ENCODE measurements around the gene NUDT13.

NUDT13 gene

DNA sequence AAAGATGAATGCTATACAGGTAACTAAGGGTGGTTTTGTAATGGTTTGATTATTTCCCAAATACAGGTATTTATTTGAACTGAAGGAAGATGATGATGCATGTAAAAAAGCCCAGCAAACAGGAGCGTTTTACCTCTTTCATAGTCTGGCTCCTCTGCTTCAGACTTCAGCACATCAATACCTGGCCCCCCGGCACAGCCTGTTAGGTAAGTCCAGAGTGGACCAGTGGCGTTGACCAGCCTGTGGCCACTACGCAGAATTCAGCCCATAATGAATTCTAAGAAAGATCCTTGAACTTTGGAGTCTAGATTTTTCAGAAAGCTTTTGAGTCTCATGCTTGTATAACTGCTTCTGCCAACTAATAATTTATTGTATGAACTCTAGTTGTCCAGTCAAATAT lies 9.7 kb downstream of the NUDT13 start:
- no peak for DNase-seq (ENCODE audit: low read depth, low spot score)
- POLR2A ChIA-PET = no interaction called here
- no peak for TF ChIP-seq CTCF (IDR thresholded peaks at IDR 0.05; ENCODE audit: insufficient read depth, low read length, missing control alignments)
- CTCF ChIA-PET = interaction anchor here (0.7 kb wide), 1 partner anchor 21 kb away, joined by 3 read pairs; no protein-coding TSS in a partner anchor
- no peak overlapping the region for H3K4me3 ChIP-seq (ENCODE audit: low read depth, low read length)

- no peak for DNase-seq (ENCODE audit: low read depth, low spot score)
- CTCF ChIA-PET = interaction anchor here (0.9 kb wide), 1 partner anchor 16 kb away, joined by 3 read pairs; no protein-coding TSS in a partner anchor
- POLR2A ChIA-PET = no interaction called here
- no peak for TF ChIP-seq CTCF (IDR thresholded peaks at IDR 0.05; ENCODE audit: insufficient read depth, low read length, missing control alignments)
- H3K4me3 ChIP-seq (ENCODE audit: low read depth, low read length) = no peak overlapping the region
Observed at GRCh38 chr10:73126343-73126742, 16.1 kb downstream of the NUDT13 start.

DNA sequence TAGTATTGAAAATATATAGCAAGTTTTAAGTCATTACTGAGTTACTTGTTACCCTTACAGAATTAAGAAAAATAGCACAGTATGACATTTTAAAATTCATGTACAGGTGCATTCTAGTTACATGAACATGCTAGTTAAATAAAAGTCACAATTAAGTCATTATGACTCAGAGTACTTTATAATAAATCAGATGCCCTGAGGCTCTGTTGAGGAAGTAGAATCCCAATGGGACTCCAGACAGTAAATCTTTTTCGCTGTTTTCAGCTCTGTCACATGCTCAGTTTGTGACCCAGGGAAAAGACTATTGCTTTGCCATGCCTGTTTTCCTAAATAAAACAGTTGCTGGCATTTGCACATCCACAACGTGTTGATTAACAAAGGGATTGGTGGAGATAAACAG lies 21.0 kb downstream of the NUDT13 start:
- CTCF ChIA-PET = interaction anchor here (6.3 kb wide), 1 partner anchor 28 kb away, joined by 48 read pairs; no protein-coding TSS in a partner anchor
- POLR2A ChIA-PET = no interaction called here
- DNase-seq (ENCODE audit: low read depth, low spot score) = no peak
- no peak for TF ChIP-seq CTCF (IDR thresholded peaks at IDR 0.05; ENCODE audit: insufficient read depth, low read length, missing control alignments)
- H3K4me3 ChIP-seq (ENCODE audit: low read depth, low read length) = no peak overlapping the region

- ChIA-PET POLR2A (no interaction called here), CTCF (interaction anchor here (6.3 kb wide), 1 partner anchor 28 kb away, joined by 48 read pairs; no protein-coding TSS in a partner anchor)
- DNase-seq (ENCODE audit: low read depth, low spot score) = no peak
- TF ChIP-seq CTCF (IDR thresholded peaks at IDR 0.05; ENCODE audit: insufficient read depth, low read length, missing control alignments) = no peak
- H3K4me3 ChIP-seq (ENCODE audit: low read depth, low read length) = no peak overlapping the region
Observed at GRCh38 chr10:73131913-73132686, 21.8 kb downstream of the NUDT13 start.

GRCh38 chr10:73134727-73135126 lies 24.5 kb downstream of the NUDT13 start:
- no peak for TF ChIP-seq CTCF (IDR thresholded peaks at IDR 0.05; ENCODE audit: insufficient read depth, low read length, missing control alignments)
- POLR2A ChIA-PET = no interaction called here
- H3K4me3 ChIP-seq (ENCODE audit: low read depth, low read length) = no peak overlapping the region
- no peak for DNase-seq (ENCODE audit: low read depth, low spot score)
- CTCF ChIA-PET = interaction anchor here (1.9 to 6.3 kb wide), 2 partner anchors 10 to 25 kb away, joined by 4 to 48 read pairs; no protein-coding TSS in a partner anchor

- CTCF ChIA-PET = interaction anchor here (6.3 kb wide), 1 partner anchor 23 kb away, joined by 48 read pairs; no protein-coding TSS in a partner anchor
- POLR2A ChIA-PET = interaction anchor here (1.5 kb wide), 1 partner anchor 41 kb away, joined by 4 read pairs; the partner anchor contains the start of gene P4HA1
- no peak for DNase-seq (ENCODE audit: low read depth, low spot score)
- TF ChIP-seq CTCF (IDR thresholded peaks at IDR 0.05; ENCODE audit: insufficient read depth, low read length, missing control alignments) = no peak
- no peak overlapping the region for H3K4me3 ChIP-seq (ENCODE audit: low read depth, low read length)
Observed at GRCh38 chr10:73136627-73137026, 26.4 kb downstream of the NUDT13 start.

All from AG04449 (cell line).